Neural progenitor cell (in vitro differentiated cells): Measurements from ENCODE around the gene TOGARAM2.

Experiments used
- EZH2 ChIP-seq: fragments of 200-600 bp; sonication (generic); IDR thresholded peaks from 2 replicates; pipeline ENCODE4 v1.6.1; 2017; ENCODE audit warnings: antibody characterized with exemption, mild to moderate bottlenecking, moderate library complexity
- EZH2phosphoT487 ChIP-seq: fragments of 200-600 bp; sonication (generic); IDR thresholded peaks from 2 replicates; pipeline ENCODE4 v1.6.1; 2017; ENCODE audit warnings: antibody characterized with exemption
- TF ChIP-seq, protein P1 (sequence below): fragments of 200-600 bp; sonication (generic); IDR thresholded peaks from 2 replicates; pipeline ENCODE4 v1.5.1; 2017; ENCODE audit warnings: antibody characterized with exemption, mild to moderate bottlenecking

DNA sequence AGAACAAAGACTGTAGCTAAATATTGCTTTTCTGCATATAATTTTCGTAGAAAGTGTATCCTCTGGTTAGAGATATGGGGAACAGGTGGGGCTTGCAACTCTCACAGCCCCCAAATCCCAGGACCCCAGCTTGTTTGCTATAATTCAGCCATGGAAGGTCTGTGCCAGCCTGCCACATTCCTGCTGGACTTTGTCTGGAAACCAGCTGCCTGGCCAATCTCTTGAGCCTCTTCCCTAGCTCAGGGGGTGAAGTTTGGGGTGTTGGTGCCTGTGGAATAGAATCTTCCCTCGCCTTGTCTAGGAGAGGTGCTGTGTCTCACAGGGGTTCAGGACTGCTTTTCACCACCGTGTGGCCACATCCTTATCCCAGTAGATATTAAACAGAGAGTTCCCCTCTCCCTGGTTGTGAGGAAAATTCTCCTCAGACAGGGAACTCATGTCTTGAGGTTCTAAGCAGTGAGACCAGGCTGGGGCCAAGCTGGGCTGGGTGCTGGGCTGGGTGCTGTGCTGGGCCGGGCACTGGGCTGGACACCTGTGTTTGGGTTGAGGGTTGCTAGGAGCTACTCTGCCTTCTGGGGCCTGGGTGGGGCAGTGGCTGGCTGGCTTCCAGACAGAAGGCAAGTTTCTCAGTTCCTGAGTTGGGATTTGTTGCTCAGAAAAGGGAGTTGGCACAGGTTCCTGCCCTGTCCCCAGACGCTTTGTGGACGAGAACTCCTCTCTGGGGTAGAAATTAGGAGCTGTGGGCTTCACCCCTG, 12.3 kb downstream of the TOGARAM2 start:
- TF ChIP-seq, protein P1, sequence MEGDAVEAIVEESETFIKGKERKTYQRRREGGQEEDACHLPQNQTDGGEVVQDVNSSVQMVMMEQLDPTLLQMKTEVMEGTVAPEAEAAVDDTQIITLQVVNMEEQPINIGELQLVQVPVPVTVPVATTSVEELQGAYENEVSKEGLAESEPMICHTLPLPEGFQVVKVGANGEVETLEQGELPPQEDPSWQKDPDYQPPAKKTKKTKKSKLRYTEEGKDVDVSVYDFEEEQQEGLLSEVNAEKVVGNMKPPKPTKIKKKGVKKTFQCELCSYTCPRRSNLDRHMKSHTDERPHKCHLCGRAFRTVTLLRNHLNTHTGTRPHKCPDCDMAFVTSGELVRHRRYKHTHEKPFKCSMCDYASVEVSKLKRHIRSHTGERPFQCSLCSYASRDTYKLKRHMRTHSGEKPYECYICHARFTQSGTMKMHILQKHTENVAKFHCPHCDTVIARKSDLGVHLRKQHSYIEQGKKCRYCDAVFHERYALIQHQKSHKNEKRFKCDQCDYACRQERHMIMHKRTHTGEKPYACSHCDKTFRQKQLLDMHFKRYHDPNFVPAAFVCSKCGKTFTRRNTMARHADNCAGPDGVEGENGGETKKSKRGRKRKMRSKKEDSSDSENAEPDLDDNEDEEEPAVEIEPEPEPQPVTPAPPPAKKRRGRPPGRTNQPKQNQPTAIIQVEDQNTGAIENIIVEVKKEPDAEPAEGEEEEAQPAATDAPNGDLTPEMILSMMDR: no peak
- TF ChIP-seq EZH2 (no peak), EZH2phosphoT487 (no peak)
